AG09309 (cell line): ENCODE measurements around the gene GRIFIN.

ENCODE experiments used
- DNase-seq: peaks from one replicate; pipeline ENCODE4 v3.0.0-alpha.2; 2010; ENCODE audit warnings: low read depth
- H3K4me3 ChIP-seq: 2 replicates; pipeline ENCODE4 v1.5.1; 2011; ENCODE audit warnings: mild to moderate bottlenecking, low read depth, low read length, moderate library complexity; ENCODE audit not compliant: control insufficient read depth
- CTCF ChIP-seq: IDR thresholded peaks from 2 replicates; pipeline ENCODE4 v1.5.1; 2011; ENCODE audit warnings: mild to moderate bottlenecking, low read depth, low read length, inconsistent platforms; ENCODE audit not compliant: insufficient read depth, control insufficient read depth; ENCODE audit errors: missing control alignments

GRIFIN gene

GRCh38 chr7:2518737-2519118 lies 42.5 kb upstream of the GRIFIN start:
- TF ChIP-seq CTCF: no peak
- no peak for DNase-seq
- no peak overlapping the region for H3K4me3 ChIP-seq

- no peak overlapping the region for H3K4me3 ChIP-seq
- DNase-seq: no peak
- no peak for TF ChIP-seq CTCF
Measured at GRCh38 chr7:2517678-2518507, 41.7 kb upstream of the GRIFIN start.

GRCh38 chr7:2517026-2517425 lies 40.8 kb upstream of the GRIFIN start:
- no peak overlapping the region; the same call in 1 of the 2 replicates for H3K4me3 ChIP-seq
- DNase-seq: peak; percentile 77
- TF ChIP-seq CTCF: peak; percentile 25

- no peak for DNase-seq
- no peak for TF ChIP-seq CTCF
- no peak overlapping the region for H3K4me3 ChIP-seq
Measured at GRCh38 chr7:2516194-2516555, 40.0 kb upstream of the GRIFIN start.

GRCh38 chr7:2515424-2516193 lies 39.4 kb upstream of the GRIFIN start:
- TF ChIP-seq CTCF: no peak
- no peak overlapping the region for H3K4me3 ChIP-seq
- DNase-seq: no peak

- no peak for TF ChIP-seq CTCF
Measured at GRCh38 chr7:2514473-2515423, 38.5 kb upstream of the GRIFIN start.

More at GRCh38 chr7:2514473-2515423, 38.5 kb upstream of the GRIFIN start:
- H3K4me3 ChIP-seq: no peak overlapping the region
- DNase-seq: no peak
